ENCODE data around the gene GOSR2. TPM values are rescaled to one million over a fixed set of nuclear protein-coding genes. Genes with fewer than 3 reads are reported as not detected.
A peak's percentile ranks its signal among the peaks of the same experiment; 100 is the strongest.

GOSR2 gene
- total and polyA plus RNA-seq, 2 donors (not counting 3 experiments of a cell fraction or from before 2014, with no cell fraction given), result 48.6 to 54.7 TPM

DNA sequence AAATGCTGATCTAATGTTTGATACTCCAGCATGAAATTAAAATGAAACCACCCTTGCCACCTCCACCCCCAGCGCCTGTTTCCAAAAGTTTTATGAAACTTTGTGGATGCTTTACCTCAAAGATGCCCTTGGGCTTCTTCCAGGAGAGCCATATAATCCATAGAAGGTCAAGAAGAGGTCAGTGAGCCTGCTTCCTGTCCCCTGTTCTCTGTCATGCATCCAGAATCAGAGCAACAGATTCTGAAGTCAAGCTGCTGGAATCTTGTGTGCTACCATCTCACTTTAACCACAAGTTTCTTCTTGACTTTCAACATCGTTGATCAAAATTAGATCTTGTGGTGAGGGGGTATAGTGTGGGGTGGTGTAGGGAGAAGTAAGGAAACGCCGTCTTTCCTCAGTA is 8.6 kb downstream of the GOSR2 start:
- no peak overlapping the region for H3K4me3 ChIP-seq (replicated peaks in 1 of 3; ENCODE audit: insufficient read depth in 1 of 3, low read depth in 1 of 3, low read length in 3 of 3)
- peaks cover 37% of the 10 kb centered on the region for H3K79me2 ChIP-seq (ENCODE audit: control insufficient read depth, insufficient read depth, low read length)
- no peak overlapping the region for H2AFZ ChIP-seq (ENCODE audit: low read depth, low read length)
- no peaks in the 10 kb centered on the region for H3K9me3 ChIP-seq (replicated peaks; ENCODE audit: control insufficient read depth, insufficient read depth, low read length)
- FAIRE-seq, result no peak
- H3K4me1 ChIP-seq (ENCODE audit: control insufficient read depth, extremely low read depth, insufficient read depth, low read length), result peaks cover 36% of the 10 kb centered on the region
- no peak for DNase-seq (ENCODE audit: low read depth, low spot score)
- no peak overlapping the region for H3K4me2 ChIP-seq (ENCODE audit: insufficient read depth, low read length)
- H4K20me1 ChIP-seq (replicated peaks; ENCODE audit: control insufficient read depth, extremely low read depth, insufficient read depth, low read length), result no peaks in the 10 kb centered on the region
- TF ChIP-seq CTCF (IDR thresholded peaks at IDR 0.05; ENCODE audit: extremely low read depth in 1 of 2, insufficient read depth in 1 of 2, low read depth in 1 of 2, low read length in 2 of 2) (no peak), GATA2 (IDR thresholded peaks at IDR 0.05; ENCODE audit: insufficient read depth, insufficient read length, low read depth, low read length) (no peak)
- H3K9me1 ChIP-seq (replicated peaks; ENCODE audit: control insufficient read depth, extremely low read depth, insufficient read depth, low read length), result no peaks in the 10 kb centered on the region
- H3K36me3 ChIP-seq (ENCODE audit: control insufficient read depth in 2 of 2, extremely low read depth in 1 of 2, insufficient read depth in 2 of 2, low read length in 2 of 2), result peaks cover 23 to 35% of the 10 kb centered on the region in 2 experiments
- dilution Hi-C loops (cut with MboI; ENCODE audit: extremely low pct_ligation_motif_present, low sequenced_read_pairs), result no loop called here
- H3K27me3 ChIP-seq (ENCODE audit: control insufficient read depth in 2 of 2, insufficient read depth in 2 of 2, low read length in 2 of 2), result no peaks in the 10 kb centered on the region
- intact Hi-C loops (cut with micrococcal nuclease), result no loop called here
- no TSS peak for BruUV-seq (replicated peaks)
- no peak overlapping the region for H3K9ac ChIP-seq (replicated peaks; ENCODE audit: extremely low read depth, insufficient read depth, low read length)
- ChIA-PET CTCF (interaction anchor here (5.4 kb wide), 1 partner anchor 12 kb away, joined by 36 read pairs; no protein-coding TSS in a partner anchor), POLR2A (no interaction called here)
- no peak overlapping the region for H3K27ac ChIP-seq (ENCODE audit: insufficient read depth, low read depth, low read length)

GRCh38 chr17:46935658-46936266 is 12.8 kb downstream of the GOSR2 start:
- ChIA-PET POLR2A (no interaction called here), CTCF (interaction anchor here (1.0 kb wide), 1 partner anchor 94 kb away, joined by 3 read pairs; no protein-coding TSS in a partner anchor)
- peaks cover 2% of the 10 kb centered on the region for H4K20me1 ChIP-seq (replicated peaks; ENCODE audit: control insufficient read depth, extremely low read depth, insufficient read depth, low read length)
- intact Hi-C loops (cut with micrococcal nuclease) (no loop called here), dilution Hi-C loops (cut with MboI; ENCODE audit: extremely low pct_ligation_motif_present, low sequenced_read_pairs) (no loop called here)
- H3K36me3 ChIP-seq (ENCODE audit: control insufficient read depth in 2 of 2, extremely low read depth in 1 of 2, insufficient read depth in 2 of 2, low read length in 2 of 2), result peaks cover 31 to 53% of the 10 kb centered on the region in 2 experiments
- no peaks in the 10 kb centered on the region for H3K9me3 ChIP-seq (replicated peaks; ENCODE audit: control insufficient read depth, insufficient read depth, low read length)
- no peaks in the 10 kb centered on the region for H3K27me3 ChIP-seq (ENCODE audit: control insufficient read depth in 2 of 2, insufficient read depth in 2 of 2, low read length in 2 of 2)
- H3K4me1 ChIP-seq (ENCODE audit: control insufficient read depth, extremely low read depth, insufficient read depth, low read length), result peaks cover 9% of the 10 kb centered on the region
- no peak overlapping the region for H3K27ac ChIP-seq (ENCODE audit: insufficient read depth, low read depth, low read length)
- TF ChIP-seq CTCF (IDR thresholded peaks at IDR 0.05; ENCODE audit: extremely low read depth in 1 of 2, insufficient read depth in 1 of 2, low read depth in 1 of 2, low read length in 2 of 2) (no peak), GATA2 (IDR thresholded peaks at IDR 0.05; ENCODE audit: insufficient read depth, insufficient read length, low read depth, low read length) (peak; percentile 39)
- DNase-seq (ENCODE audit: low read depth, low spot score), result peak; percentile 32
- no peak overlapping the region for H2AFZ ChIP-seq (ENCODE audit: low read depth, low read length)
- H3K9ac ChIP-seq (replicated peaks; ENCODE audit: extremely low read depth, insufficient read depth, low read length), result no peak overlapping the region
- H3K79me2 ChIP-seq (ENCODE audit: control insufficient read depth, insufficient read depth, low read length), result peaks cover 6% of the 10 kb centered on the region
- H3K9me1 ChIP-seq (replicated peaks; ENCODE audit: control insufficient read depth, extremely low read depth, insufficient read depth, low read length), result no peaks in the 10 kb centered on the region
- no peak for FAIRE-seq
- no TSS peak for BruUV-seq (replicated peaks)
- H3K4me3 ChIP-seq (replicated peaks in 1 of 3; ENCODE audit: insufficient read depth in 1 of 3, low read depth in 1 of 3, low read length in 3 of 3), result no peak overlapping the region
- H3K4me2 ChIP-seq (ENCODE audit: insufficient read depth, low read length), result no peak overlapping the region
